ENCODE results near the gene SLC22A6.
"Not testable (repeated sequence)": the region's sequence is repeated elsewhere in the genome, so short reads cannot be mapped to it uniquely, and the experiment has no call there.

The SLC22A6 gene

DNA sequence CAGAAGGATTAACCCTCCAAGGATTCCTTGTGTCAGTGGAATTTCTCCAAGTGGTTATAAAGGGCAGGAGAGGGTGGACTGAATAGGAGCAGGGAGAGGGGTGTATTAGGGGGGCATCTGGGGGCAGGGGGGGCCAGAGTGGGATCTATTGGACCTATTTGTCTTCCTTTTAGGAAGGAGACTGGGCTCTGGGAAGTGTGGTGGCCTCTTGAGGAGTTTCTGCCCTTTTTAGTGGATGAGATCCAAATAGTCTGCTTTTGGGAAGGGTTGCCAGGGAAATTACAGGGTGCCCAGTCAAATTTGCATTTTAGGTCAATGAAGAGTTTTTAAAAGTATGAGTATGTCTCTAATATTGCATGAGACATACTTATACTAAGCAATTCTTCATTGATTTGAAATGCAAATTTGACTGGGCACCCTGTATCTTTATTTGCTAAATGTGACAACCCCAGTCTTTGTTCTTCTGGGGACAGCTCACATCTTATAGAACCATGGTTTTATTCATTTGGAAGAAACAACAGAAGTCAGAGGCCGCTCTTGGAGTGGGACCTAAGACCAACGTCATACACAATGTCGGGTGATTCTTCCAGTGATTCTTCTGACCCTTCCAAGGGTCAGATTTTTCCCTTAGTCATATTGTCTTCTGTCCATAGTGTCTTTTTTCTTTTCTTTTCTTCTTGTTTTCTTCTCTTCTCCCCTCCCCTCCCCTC, 429 bp upstream of the SLC22A6 start:
- DNase-seq (ENCODE audit: low read depth): no peak

DNA sequence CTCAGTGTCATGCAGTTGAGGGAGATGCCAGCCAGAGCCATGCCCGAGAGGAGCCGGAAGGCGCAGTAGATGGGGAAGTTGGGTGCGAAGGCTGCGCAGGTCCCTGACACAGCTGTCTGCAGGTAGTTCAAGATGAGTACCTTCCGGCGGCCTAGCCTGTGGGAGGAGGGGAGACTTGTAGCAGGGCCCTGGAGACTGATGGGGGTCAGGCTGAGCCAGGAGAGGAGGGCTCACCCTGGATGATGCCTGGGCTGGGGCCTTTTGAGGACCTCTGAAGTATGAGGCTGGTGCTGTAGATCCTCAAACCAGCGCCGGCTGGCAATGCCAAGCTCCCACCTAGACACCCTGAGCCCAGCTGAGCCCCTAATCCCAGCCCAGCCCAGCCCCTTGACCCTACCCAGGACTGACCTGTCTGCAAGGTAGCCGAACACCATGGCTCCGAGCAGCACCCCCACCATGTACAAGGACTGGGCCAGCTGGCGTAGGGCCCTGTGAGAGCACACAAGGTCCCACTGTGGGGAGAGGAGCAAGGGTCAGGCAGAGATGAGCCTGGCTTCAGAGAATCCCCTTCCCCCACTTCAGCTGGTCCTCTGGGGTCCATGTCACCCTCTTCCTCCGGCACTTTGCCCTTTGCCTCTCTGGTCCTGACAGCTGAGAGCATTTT, 1.1 kb downstream of the SLC22A6 start:
- no peak for DNase-seq (ENCODE audit: low read depth)

DNA sequence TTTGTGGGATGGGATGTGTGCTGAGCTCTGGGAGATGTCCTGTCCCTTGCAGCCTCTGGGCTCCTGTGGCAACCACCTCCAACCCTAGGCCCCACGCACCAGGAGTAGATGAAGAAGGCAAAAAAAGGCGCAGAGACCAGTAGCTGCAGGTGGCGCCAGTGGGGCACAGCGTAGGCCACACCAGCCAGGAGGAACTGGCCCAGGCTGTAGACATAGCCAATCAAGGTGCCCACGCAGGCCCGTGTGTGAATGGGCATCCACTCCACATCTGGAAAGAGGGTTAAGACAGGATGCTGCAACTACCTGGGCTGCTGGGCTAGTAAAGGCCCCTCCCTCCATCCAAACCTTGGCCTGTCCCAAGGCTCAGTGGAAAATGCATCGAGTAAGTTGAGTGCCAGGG, 3.0 kb downstream of the SLC22A6 start:
- DNase-seq (ENCODE audit: low read depth): no peak

DNA sequence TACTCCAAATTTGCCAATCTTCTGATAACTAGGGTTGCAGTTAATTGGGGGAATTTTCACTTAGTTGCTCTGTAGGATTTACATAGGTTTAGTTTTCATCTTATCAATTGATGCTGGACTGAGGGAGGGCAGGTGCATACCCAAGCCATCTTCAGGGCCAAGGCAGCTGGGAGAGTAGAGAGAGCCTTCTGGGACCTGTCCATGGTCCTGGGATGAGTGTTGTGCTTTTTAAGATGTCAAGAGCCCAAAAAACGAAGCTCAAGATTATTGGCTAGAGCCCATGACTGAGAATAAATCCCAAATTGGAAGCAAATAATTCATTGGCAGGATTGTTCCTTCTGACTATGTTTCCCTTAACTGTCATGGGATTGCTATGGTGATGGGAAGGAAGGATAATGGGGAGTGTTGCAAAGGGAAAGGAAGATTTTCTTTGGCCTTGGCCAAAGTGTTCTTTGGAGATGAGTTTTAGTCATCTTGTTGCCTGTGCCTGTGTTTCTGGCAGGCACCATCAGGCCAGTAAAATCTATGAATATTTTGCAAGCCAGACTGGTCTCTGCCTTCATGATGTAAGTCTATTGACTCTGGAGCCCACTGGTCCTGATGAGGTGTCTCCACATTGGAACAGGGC, 4.5 kb downstream of the SLC22A6 start:
- DNase-seq (ENCODE audit: low read depth): no peak

DNA sequence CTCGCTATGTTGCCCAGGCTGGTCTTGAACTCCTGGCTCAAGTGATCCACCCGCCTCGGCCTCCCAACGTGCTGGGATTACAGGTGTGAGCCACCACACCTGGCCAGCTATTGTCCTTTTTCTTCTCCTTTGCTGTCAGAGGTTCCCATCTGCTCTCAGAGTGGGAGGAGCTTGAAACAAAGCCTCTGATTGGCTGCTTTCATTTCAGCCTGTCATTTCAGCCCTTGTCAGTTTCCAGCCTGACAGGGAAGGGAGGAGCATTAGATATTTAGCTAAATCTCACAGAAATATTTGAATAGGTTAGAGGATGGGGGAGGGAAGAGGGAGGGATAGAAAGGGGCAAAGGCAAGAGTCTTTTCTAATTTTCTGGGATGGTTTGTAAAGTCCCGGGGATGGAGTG, 8.7 kb downstream of the SLC22A6 start:
- DNase-seq (ENCODE audit: low read depth): no peak

DNA sequence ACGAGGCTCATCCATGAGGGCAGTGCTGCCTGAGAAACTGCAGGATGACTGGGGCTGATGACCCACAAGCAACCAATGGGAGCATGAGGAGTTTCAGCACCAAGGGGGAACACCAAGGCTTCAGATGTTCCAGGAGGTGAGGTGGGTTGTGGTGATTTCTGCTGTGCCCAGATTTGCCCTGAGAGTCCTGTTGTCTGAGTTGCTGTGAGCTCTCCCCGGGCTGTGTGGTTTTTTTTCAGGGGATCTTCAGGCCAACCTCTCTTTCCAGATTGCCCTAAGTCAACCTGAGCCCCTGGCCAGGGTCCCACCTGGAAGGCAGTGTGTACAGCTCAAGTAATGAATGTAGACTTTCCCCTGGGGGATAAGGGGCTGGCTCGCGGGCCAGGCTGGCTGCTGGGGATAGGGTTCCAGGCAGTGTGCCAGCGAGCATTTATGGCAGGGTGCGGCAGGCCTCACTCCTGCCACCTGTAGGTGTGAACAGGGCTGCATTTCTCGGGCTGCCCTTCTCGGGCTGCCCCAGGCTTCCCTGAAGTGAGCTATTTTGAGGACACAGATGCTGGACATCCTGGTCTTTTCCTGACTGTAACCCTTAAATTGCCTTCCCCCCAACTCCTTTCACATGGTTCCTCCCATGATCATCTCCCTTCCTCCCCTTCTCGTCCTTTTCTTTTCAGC, 9.8 kb downstream of the SLC22A6 start:
- no peak for DNase-seq (ENCODE audit: low read depth)

DNA sequence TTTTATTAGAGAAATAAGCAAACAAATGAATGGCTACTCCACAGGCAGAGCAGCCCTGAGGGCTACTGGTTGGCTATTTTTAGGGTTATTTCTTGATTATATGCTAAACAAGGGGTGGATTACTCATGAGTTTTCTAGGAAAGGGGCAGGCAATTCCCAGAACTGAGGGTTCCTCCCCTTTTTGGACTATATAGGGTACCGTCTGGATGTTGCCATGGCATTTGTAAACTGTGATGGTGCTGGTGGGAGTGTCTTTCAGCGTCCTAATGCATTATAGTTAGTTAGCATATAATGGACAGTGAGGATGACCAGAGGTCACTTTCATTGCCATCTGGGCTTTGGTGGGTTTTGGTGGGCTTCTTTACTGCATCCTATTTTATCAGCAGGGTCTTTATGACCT, 19.2 kb downstream of the SLC22A6 start:
- DNase-seq (ENCODE audit: low read depth): no peak

DNA sequence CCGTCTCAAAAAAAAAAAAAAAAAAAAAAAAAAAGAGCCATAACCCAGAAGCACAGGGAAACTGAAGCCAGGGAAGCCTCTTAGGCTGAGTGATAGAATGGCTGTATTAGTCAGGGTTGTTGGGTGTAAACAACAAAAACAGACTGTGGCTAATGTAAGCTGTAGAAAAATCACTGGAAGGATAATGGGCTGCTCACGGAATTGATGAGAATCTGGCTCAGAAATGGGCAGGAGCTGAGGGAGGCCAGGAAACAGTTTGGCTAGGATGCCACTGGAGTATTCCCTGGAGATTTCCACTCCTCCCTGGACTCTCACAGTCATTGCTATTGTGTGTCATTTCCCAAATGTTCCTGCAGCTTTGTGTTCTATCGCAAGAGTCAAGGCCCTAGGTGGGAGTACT, 22.4 kb downstream of the SLC22A6 start:
- no peak for DNase-seq (ENCODE audit: low read depth)

DNA sequence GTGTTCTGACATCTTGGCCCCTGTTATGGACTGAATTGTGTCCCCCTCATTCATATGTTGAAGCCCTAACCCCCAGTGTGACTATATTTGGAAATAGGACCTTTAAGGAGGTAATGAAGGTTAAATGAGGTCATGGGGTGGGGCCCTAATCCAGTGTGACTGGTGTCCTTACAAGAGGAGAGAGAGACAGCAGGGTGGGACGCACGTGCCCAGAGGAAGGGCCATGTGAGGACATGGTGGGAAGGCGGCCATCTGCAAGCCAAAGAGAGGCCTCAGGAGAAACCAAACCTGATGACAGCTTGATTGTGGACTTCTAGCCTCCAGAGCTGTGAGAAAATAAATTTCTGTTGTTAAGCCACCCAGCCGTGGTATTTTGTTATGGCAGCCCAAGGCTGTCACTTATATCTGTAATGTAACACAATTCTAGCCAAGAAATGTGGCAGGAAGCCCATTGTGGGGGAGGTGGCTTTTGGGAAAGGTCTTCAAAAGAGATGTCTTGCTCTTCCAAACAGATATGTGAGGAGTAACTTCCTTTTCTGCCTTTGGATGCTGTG, 23.7 kb downstream of the SLC22A6 start:
- DNase-seq (ENCODE audit: low read depth): no peak

DNA sequence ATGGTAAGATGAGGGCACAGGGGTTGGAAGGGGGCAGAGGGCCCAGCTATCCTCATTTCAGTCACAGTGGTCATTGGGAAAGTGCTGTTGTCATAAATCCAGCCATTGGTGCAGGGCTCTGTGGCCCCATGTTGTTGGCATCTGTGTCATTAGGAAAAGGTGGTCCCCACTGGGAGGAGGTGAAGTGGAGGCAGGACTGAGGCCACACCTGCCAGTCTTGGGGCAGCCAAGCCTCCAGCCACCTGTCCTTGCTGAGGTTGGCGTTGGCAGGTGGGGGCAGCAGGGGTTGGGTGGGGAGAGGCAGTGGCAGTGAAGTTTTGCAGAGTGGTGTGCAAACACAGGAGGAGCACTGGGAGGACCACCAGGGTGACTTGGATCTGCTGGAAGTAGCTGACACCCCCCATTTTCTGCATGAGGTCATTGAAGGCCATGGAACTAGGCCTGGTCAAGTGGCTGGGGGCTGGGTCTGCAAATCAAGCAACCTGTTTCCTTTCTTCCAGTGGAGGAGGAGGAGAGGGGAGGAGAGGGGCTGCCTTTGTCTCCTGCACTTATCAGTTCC, 25.3 kb downstream of the SLC22A6 start:
- DNase-seq (ENCODE audit: low read depth): no peak

DNA sequence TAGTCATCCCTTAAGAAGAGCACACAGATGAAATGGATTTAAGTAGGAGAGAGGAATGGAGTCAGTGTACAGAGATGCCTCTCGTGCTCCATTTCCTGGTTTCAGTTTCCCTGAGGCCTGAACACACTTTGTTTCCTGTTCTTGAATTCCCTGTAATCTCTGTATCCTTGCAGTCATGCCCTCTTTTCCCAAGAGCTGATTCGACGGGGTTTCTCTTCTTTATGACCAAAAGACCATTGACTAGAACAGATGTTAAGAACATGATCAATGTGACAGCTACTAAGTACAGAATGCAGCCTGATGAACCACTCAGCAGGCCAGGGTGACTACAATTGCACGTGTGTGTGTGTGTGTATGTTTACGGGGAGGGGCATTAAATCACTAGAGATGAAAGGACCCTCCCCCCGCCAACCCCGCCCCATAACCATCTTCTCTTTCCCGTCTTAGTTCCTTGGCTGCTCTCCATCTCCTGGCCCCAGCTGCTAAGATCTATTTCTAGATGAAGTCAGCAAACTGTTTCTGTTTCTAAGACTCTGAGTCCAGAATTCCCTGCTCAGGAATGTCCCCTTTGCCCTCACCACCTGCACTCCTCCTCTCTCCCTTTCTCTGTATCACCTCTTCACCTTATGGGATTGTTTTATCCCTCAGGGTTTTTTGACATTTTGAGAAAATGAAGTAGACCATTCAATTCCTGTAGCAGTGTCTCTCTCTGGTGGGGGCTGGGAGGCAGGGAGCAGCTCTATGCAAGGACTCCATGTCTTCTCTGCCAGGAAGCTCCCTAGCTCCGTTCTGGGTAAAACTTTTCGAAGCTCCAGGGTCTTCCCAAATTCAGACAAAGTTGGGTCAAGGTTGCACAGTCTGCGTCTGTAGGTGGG, 26.0 kb downstream of the SLC22A6 start:
- no peak for DNase-seq (ENCODE audit: low read depth)

DNA sequence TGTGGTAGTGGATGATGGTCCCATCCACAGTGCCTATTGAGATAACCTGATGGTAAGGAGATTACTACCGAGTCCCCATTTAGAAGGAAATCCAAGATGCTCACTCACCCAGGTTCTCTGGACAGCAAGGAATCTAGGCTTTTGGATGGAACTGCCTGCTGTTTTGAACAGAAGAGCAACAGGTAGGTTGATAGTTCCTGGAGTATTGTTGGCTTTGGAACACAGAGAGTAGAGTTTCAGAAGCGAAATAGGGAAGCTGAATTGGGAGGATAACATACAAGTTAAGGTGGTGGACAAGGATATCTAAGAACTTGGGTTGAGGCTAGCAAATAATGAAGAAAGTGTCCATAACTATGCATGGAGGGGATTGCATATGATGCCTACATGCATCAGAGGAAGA, 27.6 kb downstream of the SLC22A6 start:
- DNase-seq (ENCODE audit: low read depth): no peak

DNA sequence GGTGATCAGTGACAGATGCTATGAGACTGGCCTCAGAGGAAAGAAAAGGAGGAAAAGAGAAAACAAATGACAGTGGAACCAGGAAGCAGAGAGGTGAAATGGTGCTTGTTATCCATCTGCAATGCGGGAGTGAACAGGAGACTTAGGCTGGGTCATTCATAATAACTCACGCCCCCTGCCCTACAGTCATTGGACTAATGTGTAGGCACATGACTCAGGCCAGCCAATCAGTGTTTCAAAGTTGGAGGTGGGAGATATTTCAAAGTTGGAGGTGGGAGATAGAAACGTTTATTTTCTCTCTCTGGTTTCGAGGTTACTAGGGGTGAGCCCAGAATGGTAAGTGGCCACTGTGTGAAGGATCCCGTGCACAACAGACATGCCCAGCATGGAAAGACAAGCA, 30.3 kb downstream of the SLC22A6 start:
- DNase-seq (ENCODE audit: low read depth): no peak

DNA sequence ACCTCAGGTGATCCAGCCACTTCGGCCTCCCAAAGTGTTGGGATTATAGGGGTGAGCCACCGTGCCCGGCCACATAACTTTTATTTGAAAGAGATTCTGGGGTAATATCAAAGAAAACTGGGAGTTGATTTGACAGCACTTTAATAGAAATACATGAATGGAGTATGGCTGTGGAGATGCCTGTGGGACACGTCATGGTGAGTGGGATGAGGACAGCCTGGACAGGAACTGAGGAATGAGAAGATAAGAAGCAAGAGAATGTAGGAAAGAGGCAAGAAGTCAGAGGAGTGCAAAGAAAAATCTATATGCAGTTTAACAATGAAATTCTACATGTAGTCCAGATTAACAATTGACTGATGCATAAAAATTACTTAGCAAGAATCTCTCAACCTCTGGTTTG, 31.0 kb downstream of the SLC22A6 start:
- DNase-seq (ENCODE audit: low read depth): no peak

DNA sequence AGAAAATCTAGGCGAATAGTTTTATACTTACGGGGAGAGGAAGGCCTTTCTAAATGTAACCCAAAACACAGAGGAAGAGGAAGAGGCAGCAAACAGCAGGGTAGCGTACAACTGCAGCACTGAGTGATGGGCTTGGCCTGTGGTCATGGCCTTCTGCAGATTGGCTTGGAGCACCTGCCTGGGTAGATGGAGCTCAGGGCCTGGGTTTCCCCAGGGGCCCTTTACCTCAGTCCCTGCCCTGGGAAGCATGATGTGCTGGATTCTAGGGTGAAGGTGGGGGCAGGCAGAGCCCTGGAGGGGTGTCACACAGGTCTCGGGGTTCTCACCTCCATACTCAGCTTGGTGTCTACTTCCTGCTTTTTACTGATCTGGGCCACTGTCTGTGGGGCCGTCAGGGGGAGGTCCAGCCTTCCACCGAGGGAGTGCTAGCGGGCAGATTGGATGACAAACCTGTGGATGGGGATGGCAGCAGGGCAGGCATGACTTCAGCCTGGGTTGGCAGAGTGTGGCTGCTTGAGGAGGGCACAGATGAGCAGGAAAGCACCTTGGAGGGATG, 35.9 kb downstream of the SLC22A6 start:
- DNase-seq (ENCODE audit: low read depth): no peak

DNA sequence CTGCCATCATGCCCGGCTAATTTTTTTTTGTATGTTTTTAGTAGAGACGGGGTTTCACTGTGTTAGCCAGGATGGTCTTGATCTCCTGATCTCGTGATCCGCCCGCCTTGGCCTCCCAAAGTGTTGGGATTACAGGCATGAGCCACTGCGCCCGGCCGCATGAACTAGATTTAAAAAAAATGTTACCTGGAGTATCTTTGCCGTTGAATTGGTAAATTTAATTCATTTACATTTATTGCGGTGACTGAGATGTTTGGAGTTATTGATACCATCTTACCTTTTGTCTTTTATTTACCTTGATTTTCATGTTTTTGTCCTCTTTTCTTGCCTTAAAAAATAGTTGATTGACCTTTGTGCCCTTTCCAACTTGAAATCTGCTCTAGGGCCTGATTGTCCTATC, 39.2 kb downstream of the SLC22A6 start:
- DNase-seq (ENCODE audit: low read depth): not testable (repeated sequence)

DNA sequence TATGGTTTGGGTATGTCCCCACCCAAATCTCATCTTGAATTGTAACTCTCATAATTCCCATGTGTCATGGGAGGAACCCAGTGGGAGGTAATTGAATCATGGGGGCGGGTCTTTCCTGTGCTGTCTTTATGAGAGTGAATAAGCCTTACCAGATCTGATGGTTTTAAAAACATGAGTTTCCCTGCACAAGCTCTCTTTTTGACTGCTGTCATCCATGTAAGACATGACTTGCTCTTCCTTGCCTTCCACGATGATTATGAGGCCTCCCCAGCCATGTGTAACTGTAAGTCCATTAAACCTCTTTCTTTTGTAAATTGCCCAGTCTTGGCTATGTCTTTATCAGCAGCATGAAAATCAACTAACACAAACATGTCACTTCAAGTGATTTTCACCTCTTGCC, 47.2 kb downstream of the SLC22A6 start:
- DNase-seq (ENCODE audit: low read depth): not testable (repeated sequence)

DNA sequence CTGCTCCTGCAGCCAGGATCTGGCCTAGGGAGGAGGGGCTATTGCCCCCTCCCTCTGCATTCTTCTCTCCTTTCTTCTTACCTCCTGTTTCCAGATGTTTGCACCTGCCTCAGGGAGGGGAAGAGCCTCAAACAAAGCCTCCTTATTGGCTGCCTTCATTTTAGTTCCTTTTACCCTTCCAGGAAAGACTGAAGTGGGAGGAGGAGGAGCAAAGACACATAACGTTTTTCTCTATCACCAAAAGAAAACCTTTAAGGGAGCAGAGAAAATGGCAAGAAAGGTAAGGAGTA, 50.3 kb downstream of the SLC22A6 start:
- DNase-seq (ENCODE audit: low read depth): no peak

DNA sequence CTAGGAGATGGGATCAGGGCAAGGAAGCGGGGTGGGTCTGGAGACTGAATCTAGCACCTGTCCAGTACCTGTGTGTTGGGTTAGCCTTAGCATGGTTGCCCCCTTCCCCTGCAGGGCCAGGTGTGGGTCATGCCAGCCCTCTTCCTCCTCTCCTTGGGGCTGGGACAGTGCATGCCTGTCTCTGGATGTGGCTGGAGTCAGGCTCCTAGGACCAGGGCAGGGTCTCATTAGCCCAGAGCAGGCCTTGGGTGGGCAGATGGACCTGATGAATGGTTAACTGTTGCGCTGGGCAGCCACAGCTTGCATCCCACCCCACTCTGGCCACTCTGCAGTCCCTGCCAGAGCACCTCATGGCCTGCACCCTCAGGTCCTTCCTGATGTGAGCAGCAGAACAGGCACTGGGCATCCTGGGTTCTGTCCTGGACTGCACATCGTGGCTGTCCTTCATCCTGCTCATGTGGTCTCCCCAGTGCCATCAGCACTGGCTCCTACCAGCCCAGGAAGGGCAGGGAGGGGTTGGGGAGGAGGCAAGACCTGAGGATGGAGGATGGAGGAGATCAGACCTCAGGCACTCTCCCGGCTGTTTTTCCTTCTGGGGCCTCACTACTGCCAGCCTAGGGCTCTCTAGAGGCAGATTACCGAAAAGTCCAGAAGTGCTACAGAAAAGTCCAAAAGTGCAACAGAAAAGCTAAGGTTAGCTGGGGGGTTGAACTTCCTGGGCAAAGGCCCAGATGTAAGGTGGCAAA, 50.8 kb downstream of the SLC22A6 start:
- DNase-seq (ENCODE audit: low read depth): no peak

DNA sequence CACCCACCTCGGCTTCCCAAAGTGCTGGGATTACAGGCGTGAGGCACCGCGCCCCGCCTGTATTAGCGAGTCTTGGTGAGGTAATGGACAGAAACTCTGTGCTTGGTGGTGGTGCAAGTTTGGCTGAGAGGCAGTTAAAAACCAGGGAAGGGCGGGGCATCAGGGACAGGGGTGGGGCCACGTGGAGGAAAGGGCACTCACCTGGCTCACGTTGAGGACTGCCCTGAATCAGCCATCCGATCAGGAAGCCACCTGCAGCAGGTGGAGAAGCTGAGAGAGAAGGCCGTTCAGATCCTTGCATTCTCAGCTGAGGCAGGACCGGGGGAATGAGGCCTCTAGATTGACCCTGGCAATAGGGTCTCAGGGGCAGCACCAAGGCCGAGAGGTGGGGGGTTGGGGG, 51.5 kb downstream of the SLC22A6 start:
- DNase-seq (ENCODE audit: low read depth): no peak
